MM.1S (cell line): ENCODE measurements around the gene PRKCH.

Experiments used
- DNase-seq: peaks from one replicate; pipeline ENCODE4 v3.0.0-alpha.2; 2015
- H2AFZ ChIP-seq: fragments of 300-600 bp; sonication (generic); 2 replicates; pipeline ENCODE4 v1.6.0; 2016; ENCODE audit warnings: antibody characterized with exemption, low read length
- H3F3A ChIP-seq: fragments of 300-600 bp; sonication (generic); 2 replicates; pipeline ENCODE4 v1.6.1; 2016; ENCODE audit warnings: mild to moderate bottlenecking, antibody characterized with exemption, low read length, moderate library complexity, mixed read lengths; ENCODE audit not compliant: insufficient read depth
- H3K27ac ChIP-seq: fragments of 300-600 bp; sonication (generic); 2 replicates; pipeline ENCODE4 v1.5.1; 2016; ENCODE audit warnings: mild to moderate bottlenecking, low read length
- H3K27me3 ChIP-seq: fragments of 300-600 bp; sonication (generic); replicated peaks from 2 replicates; pipeline ENCODE4 v1.6.0; 2016; ENCODE audit warnings: low read length; ENCODE audit not compliant: insufficient read depth
- H3K36me3 ChIP-seq: fragments of 300-600 bp; sonication (generic); replicated peaks from 2 replicates; pipeline ENCODE4 v1.6.1; 2016; ENCODE audit warnings: mild to moderate bottlenecking, low read length, mixed read lengths; ENCODE audit not compliant: insufficient read depth
- H3K4me1 ChIP-seq: fragments of 300-600 bp; sonication (generic); 2 replicates; pipeline ENCODE4 v1.6.1; 2016; ENCODE audit warnings: low read length, mixed read lengths
- H3K4me2 ChIP-seq: fragments of 300-600 bp; sonication (generic); 2 replicates; pipeline ENCODE4 v1.6.0; 2016; ENCODE audit warnings: low read depth, low read length
- H3K4me3 ChIP-seq: fragments of 300-600 bp; sonication (generic); 2 replicates; pipeline ENCODE4 v1.5.1; 2016; ENCODE audit warnings: low read length, mixed read lengths
- H3K79me2 ChIP-seq: fragments of 300-600 bp; sonication (generic); 2 replicates; pipeline ENCODE4 v1.6.1; 2016; ENCODE audit warnings: mixed run types, low read length, mixed read lengths
- H3K9ac ChIP-seq: fragments of 300-600 bp; sonication (generic); 2 replicates; pipeline ENCODE4 v1.6.1; 2016; ENCODE audit warnings: low read length, mixed read lengths
- H3K9me2 ChIP-seq: fragments of 300-600 bp; sonication (generic); replicated peaks from 2 replicates; pipeline ENCODE4 v1.6.1; 2016; ENCODE audit warnings: mild to moderate bottlenecking, low read length, mixed read lengths; ENCODE audit not compliant: insufficient read depth
- H3K9me3 ChIP-seq: fragments of 300-600 bp; sonication (generic); replicated peaks from 2 replicates; pipeline ENCODE4 v1.6.1; 2016; ENCODE audit warnings: mild to moderate bottlenecking, low read length, mixed read lengths; ENCODE audit not compliant: insufficient read depth
- H4K20me1 ChIP-seq: fragments of 300-600 bp; sonication (generic); 2 replicates; pipeline ENCODE4 v1.6.1; 2016; ENCODE audit warnings: mild to moderate bottlenecking, low read length, moderate library complexity, mixed read lengths; ENCODE audit not compliant: insufficient read depth
- CTCF ChIP-seq: fragments of 300-600 bp; sonication (generic); IDR thresholded peaks from 2 replicates; pipeline ENCODE4 v1.5.1; 2016; ENCODE audit warnings: antibody characterized with exemption, low read length, mixed read lengths
- EZH2 ChIP-seq: fragments of 300-600 bp; sonication (generic); optimal IDR thresholded peaks from 2 replicates; pipeline ENCODE3; 2017; ENCODE audit warnings: low read depth, mild to moderate bottlenecking, antibody characterized with exemption, low read length, mixed read lengths
- EZH2phosphoT487 ChIP-seq: fragments of 300-600 bp; sonication (generic); IDR thresholded peaks from 2 replicates; pipeline ENCODE4 v1.6.1; 2018; ENCODE audit warnings: antibody characterized with exemption, low read length

The PRKCH gene

GRCh38 chr14:61395115-61395725 lies 73.8 kb downstream of the PRKCH start:
- Histone ChIP-seq H3K9ac (no peak overlapping the region), H3K4me3 (no peak overlapping the region)

GRCh38 chr14:61396279-61396678 lies 74.9 kb downstream of the PRKCH start:
- no peak overlapping the region for H3K4me2 ChIP-seq
- H3K36me3 ChIP-seq = no peaks in the 10 kb centered on the region
- H3K27ac ChIP-seq = no peak overlapping the region
- H3K79me2 ChIP-seq = no peaks in the 10 kb centered on the region
- no peaks in the 10 kb centered on the region for H3F3A ChIP-seq
- TF ChIP-seq CTCF (no peak), EZH2 (no peak), EZH2phosphoT487 (no peak)
- H4K20me1 ChIP-seq = no peaks in the 10 kb centered on the region
- no peaks in the 10 kb centered on the region for H3K27me3 ChIP-seq
- H3K9ac ChIP-seq = no peak overlapping the region
- DNase-seq = no peak
- H2AFZ ChIP-seq = no peak overlapping the region
- no peaks in the 10 kb centered on the region for H3K9me3 ChIP-seq
- no peak overlapping the region for H3K4me3 ChIP-seq
- no peaks in the 10 kb centered on the region for H3K4me1 ChIP-seq
- H3K9me2 ChIP-seq = no peaks in the 10 kb centered on the region

More at GRCh38 chr14:61395115-61395725, 73.8 kb downstream of the PRKCH start:
- no peak for TF ChIP-seq EZH2
- no peak for TF ChIP-seq EZH2phosphoT487
- TF ChIP-seq CTCF = no peak
- Histone ChIP-seq H4K20me1 (no peaks in the 10 kb centered on the region), H2AFZ (no peak overlapping the region), H3K27me3 (no peaks in the 10 kb centered on the region), H3K9me2 (no peaks in the 10 kb centered on the region), H3K4me2 (no peak overlapping the region), H3K27ac (no peak overlapping the region), H3K9me3 (no peaks in the 10 kb centered on the region), H3K79me2 (no peaks in the 10 kb centered on the region), H3K4me1 (no peaks in the 10 kb centered on the region), H3K36me3 (no peaks in the 10 kb centered on the region), H3F3A (no peaks in the 10 kb centered on the region)
- DNase-seq = no peak

- H3F3A ChIP-seq = no peaks in the 10 kb centered on the region
- no peaks in the 10 kb centered on the region for H3K36me3 ChIP-seq
- H3K27me3 ChIP-seq = no peaks in the 10 kb centered on the region
- no peak overlapping the region for H3K27ac ChIP-seq
- no peaks in the 10 kb centered on the region for H3K9me2 ChIP-seq
- H3K79me2 ChIP-seq = no peaks in the 10 kb centered on the region
- no peaks in the 10 kb centered on the region for H4K20me1 ChIP-seq
- no peaks in the 10 kb centered on the region for H3K4me1 ChIP-seq
- H2AFZ ChIP-seq = no peak overlapping the region
- no peak overlapping the region for H3K4me2 ChIP-seq
- H3K9me3 ChIP-seq = no peaks in the 10 kb centered on the region
- no peak overlapping the region for H3K9ac ChIP-seq
- TF ChIP-seq EZH2 (no peak), CTCF (no peak), EZH2phosphoT487 (no peak)
- DNase-seq = no peak
- no peak overlapping the region for H3K4me3 ChIP-seq
Measured at GRCh38 chr14:61396694-61397093, 75.3 kb downstream of the PRKCH start.
